Ishikawa (cell line): ENCODE data around the gene MRFAP1L1.

Experiments
- CEBPB ChIP-seq: IDR thresholded peaks from 2 replicates; pipeline ENCODE4 v1.6.1; 2012
- CREB1 ChIP-seq: IDR thresholded peaks from 2 replicates; pipeline ENCODE4 v1.6.1; 2012; ENCODE audit warnings: low read depth
- EGR1 ChIP-seq: IDR thresholded peaks from 2 replicates; pipeline ENCODE4 v1.6.1; 2012
- EP300 ChIP-seq: IDR thresholded peaks from 2 replicates; pipeline ENCODE4 v1.6.1; 2012; ENCODE audit warnings: borderline replicate concordance
- FOXM1 ChIP-seq: IDR thresholded peaks from 2 replicates; pipeline ENCODE4 v1.6.1; 2012; ENCODE audit warnings: low read depth, borderline replicate concordance
- NFIC ChIP-seq: IDR thresholded peaks from 2 replicates; pipeline ENCODE4 v1.6.1; 2012
- RAD21 ChIP-seq: IDR thresholded peaks from 2 replicates; pipeline ENCODE4 v1.6.1; 2012; ENCODE audit warnings: low read depth
- TAF1 ChIP-seq: IDR thresholded peaks from 2 replicates; pipeline ENCODE4 v1.6.1; 2012; ENCODE audit warnings: low read depth, mild to moderate bottlenecking
- TCF12 ChIP-seq: IDR thresholded peaks from 2 replicates; pipeline ENCODE4 v1.6.1; 2012; ENCODE audit warnings: low read depth
- TEAD4 ChIP-seq: IDR thresholded peaks from 2 replicates; pipeline ENCODE4 v1.6.1; 2012
- YY1 ChIP-seq: IDR thresholded peaks from 2 replicates; pipeline ENCODE4 v1.6.1; 2012; ENCODE audit warnings: low read depth
- ZBTB7A ChIP-seq: IDR thresholded peaks from 2 replicates; pipeline ENCODE4 v1.6.1; 2012; ENCODE audit warnings: low read depth
- TF ChIP-seq, protein P1 (sequence below): IDR thresholded peaks from 2 replicates; pipeline ENCODE4 v1.6.1; 2012; ENCODE audit warnings: low read depth, mild to moderate bottlenecking
- TF ChIP-seq, protein P2 (sequence below): IDR thresholded peaks from 2 replicates; pipeline ENCODE4 v1.6.1; 2012
- TF ChIP-seq, protein P3 (sequence below): IDR thresholded peaks from 2 replicates; pipeline ENCODE4 v1.6.1; 2012

The MRFAP1L1 gene

DNA sequence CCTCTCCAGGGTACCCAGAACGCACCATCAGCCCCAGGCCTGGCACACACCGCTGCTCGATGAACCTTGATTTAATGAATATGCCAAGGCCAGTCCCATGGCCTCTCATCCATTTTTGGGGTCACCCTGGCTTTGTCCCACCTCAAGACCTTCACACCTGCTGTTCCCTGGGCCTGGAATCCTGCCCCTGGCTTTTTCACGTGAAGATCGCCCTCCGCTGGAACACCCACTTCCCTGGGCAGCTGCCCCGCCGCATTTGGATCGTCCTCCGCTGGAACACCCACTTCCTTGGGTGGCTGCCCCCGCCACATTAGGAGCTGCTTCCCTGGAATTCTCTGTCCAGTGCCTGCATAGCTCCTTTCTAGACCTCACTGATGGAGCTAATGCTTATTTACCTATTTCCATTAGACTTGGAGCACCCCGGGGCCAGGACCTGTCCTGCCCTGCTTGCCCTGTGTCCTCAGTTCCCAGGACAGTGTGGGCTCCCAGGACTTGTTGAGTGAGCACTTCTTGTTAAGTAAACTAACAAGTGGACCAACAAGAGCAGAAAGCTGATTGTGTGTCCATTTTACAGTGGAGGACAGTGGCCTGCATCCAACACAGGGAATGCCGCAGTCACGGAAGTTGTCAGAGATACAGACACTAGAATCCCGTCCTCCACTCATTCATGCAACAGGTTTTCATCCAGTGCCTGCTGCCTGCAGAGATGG, 18.8 kb upstream of the MRFAP1L1 start:
- no peak for TF ChIP-seq YY1
- no peak for TF ChIP-seq NFIC
- TF ChIP-seq, protein P1, sequence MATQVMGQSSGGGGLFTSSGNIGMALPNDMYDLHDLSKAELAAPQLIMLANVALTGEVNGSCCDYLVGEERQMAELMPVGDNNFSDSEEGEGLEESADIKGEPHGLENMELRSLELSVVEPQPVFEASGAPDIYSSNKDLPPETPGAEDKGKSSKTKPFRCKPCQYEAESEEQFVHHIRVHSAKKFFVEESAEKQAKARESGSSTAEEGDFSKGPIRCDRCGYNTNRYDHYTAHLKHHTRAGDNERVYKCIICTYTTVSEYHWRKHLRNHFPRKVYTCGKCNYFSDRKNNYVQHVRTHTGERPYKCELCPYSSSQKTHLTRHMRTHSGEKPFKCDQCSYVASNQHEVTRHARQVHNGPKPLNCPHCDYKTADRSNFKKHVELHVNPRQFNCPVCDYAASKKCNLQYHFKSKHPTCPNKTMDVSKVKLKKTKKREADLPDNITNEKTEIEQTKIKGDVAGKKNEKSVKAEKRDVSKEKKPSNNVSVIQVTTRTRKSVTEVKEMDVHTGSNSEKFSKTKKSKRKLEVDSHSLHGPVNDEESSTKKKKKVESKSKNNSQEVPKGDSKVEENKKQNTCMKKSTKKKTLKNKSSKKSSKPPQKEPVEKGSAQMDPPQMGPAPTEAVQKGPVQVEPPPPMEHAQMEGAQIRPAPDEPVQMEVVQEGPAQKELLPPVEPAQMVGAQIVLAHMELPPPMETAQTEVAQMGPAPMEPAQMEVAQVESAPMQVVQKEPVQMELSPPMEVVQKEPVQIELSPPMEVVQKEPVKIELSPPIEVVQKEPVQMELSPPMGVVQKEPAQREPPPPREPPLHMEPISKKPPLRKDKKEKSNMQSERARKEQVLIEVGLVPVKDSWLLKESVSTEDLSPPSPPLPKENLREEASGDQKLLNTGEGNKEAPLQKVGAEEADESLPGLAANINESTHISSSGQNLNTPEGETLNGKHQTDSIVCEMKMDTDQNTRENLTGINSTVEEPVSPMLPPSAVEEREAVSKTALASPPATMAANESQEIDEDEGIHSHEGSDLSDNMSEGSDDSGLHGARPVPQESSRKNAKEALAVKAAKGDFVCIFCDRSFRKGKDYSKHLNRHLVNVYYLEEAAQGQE = no peak
- no peak for TF ChIP-seq TAF1
- TF ChIP-seq CEBPB = no peak
- TF ChIP-seq TEAD4 = no peak
- no peak for TF ChIP-seq FOXM1
- TF ChIP-seq EGR1 = no peak
- TF ChIP-seq, protein P2, sequence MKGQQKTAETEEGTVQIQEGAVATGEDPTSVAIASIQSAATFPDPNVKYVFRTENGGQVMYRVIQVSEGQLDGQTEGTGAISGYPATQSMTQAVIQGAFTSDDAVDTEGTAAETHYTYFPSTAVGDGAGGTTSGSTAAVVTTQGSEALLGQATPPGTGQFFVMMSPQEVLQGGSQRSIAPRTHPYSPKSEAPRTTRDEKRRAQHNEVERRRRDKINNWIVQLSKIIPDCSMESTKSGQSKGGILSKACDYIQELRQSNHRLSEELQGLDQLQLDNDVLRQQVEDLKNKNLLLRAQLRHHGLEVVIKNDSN = no peak
- no peak for TF ChIP-seq EP300
- TF ChIP-seq TCF12 = no peak
- TF ChIP-seq, protein P3, sequence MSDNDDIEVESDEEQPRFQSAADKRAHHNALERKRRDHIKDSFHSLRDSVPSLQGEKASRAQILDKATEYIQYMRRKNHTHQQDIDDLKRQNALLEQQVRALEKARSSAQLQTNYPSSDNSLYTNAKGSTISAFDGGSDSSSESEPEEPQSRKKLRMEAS = no peak
- TF ChIP-seq ZBTB7A = no peak

DNA sequence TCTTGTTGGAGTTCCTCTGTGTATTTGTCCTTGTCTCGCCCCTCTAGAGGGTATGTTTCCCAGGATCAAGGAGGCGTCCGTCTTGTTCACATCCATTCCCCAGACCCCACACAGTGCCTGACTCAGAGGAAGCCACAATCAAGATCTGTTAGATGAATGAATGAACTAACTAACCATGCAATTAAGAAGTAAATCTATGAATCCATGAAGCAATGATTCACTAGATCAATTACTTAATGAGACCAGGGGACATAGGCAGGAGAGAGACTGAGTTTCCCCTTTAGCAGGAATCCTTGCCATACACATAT, 18.2 kb upstream of the MRFAP1L1 start:
- TF ChIP-seq EP300 (no peak), TAF1 (no peak), CEBPB (no peak), YY1 (no peak), TEAD4 (no peak), TCF12 (no peak), EGR1 (no peak), CREB1 (no peak)
- TF ChIP-seq, protein P2 = no peak
- TF ChIP-seq, protein P3 = no peak
- TF ChIP-seq, protein P1 = no peak

DNA sequence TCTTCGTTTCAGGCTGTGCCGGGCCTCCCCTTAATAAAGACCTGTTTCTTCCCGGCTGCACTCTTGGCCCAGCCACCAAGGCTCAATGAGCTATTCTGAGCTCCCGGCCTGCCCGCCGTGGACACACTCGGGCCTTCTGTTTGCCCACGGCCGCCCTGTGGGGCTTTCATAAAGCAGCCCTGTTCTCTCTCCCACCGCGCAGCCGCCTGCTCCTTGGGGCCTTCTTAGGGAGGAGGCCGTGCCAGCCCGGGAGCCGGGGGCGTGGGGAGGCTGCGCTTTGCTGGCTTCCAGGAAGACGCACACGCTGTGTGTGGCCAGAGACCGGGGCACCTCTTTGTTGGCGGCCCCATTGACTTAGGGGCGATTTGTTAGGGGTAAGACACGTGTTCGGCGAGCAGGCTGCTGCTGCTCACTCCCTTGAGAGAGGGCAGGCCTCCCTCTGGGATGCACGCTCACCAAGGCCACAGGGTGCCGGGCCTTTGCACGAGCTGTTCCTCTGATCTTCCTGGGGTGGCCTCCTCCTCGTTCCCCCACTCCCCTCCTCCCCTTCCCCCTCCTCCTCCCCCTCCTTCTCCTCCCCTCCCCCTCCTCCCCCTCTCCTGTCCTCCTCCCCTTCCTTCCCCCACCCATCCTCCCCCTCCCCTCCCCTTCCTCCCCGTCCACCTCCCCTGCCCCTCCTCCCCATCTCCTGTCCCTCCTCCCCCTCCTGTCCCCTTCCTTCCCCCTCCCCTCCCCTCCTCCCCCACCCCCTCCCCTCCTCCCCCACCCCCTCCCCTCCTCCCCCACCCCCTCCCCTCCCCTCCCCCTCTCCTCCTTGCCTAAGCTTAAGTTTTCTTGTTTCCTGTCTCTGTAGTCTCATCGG, 17.6 kb upstream of the MRFAP1L1 start:
- TF ChIP-seq YY1 (no peak), FOXM1 (no peak), TEAD4 (no peak), CREB1 (no peak), RAD21 (no peak), ZBTB7A (no peak), EGR1 (no peak), TAF1 (no peak)
- TF ChIP-seq, protein P1 = no peak

DNA sequence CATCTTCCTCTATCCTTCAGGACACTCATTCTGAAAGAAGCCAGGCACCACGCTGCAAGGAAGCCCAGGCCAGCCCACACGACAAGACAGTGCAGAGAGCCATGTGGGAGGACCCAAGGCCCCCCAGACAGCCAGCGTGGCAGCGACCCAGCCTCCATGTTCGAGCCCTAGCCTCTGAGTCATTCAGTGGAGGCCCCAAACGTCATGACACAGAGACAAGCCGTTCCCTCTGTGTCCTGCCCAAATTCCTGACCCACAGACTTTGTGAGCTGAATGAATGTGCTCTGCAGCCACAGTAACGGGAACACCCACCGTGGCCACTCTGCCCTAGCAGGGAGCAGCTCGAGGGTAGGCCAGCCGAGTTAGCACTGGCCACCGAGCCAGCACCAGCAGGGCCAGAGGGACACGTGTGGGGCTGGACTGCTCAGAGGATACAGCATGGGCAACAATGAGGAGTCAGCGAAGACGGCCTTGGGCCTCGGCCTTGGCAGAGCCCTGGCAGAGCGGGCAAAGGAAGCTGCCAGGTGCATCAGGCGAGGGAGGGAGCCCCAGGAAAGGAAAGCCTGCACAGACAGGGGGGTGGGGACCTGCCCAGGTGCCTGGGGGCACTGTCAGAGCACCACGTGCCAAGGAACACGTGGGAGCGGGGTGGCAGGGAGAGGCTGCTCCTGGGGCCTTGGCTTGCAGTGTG, 14.9 kb upstream of the MRFAP1L1 start:
- TF ChIP-seq TEAD4 (no peak), FOXM1 (no peak)
- TF ChIP-seq, protein P2 = no peak
